ENCODE data around the gene SPECC1L. TPM values are rescaled to one million over a fixed set of nuclear protein-coding genes. Genes with fewer than 3 reads are reported as not detected.

Gene SPECC1L
- total and polyA plus RNA-seq, 2 of the 8 experiments (the other 6 are each of a cell fraction or from before 2014, with no cell fraction given) = 15.7 to 61.6 TPM

DNA sequence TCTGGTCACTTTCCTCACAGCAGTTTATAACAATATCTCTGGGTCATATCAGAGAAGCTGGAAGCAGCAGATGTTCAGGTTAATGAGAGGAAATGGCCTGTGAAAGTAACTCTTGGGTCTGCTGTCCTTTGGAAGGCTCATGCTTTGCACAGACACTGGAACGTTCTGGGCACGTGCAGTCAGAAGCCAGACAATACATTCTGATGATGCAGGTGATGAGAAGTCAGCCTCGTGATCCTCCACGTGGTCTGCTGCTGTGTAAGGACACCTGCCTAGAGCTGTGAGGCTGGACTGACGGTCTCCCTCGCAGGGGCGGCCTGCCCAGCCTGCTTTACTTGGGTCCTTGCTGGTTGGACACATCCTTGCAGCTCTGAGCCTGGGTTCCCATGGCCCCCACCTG lies 138.0 kb downstream of the SPECC1L start:
- POLR2A ChIA-PET (ENCODE audit: partially characterized antibody) = no interaction called here
- CTCF ChIA-PET (ENCODE audit: partially characterized antibody) = interaction anchor here (1.1 to 8.3 kb wide), 3 partner anchors 10 to 99 kb away, joined by 3 to 83 read pairs (median 3); no protein-coding TSS in a partner anchor
- H3K56ac ChIP-seq (replicated peaks; ENCODE audit: insufficient read length, low read depth, low read length) = no peak overlapping the region

More for the DNA sequence above, 138.0 kb downstream of the SPECC1L start:
- H3K14ac ChIP-seq (ENCODE audit: insufficient read length) = no peak overlapping the region
- H3K23me2 ChIP-seq (ENCODE audit: low read depth, low read length) = no peaks in the 10 kb centered on the region
- peaks cover 0 to 12% (median 0%) of the 10 kb centered on the region in 4 experiments; a peak in 2 of 7 replicates for H3K4me1 ChIP-seq (replicated peaks in 1 of 4; ENCODE audit: control insufficient read depth in 3 of 4, insufficient read depth in 4 of 4, low read length in 3 of 4)
- no peak overlapping the region for H4K91ac ChIP-seq (replicated peaks; ENCODE audit: insufficient read length, low read length)
- H3K27ac ChIP-seq (ENCODE audit: low read depth, low read length) = no peak overlapping the region
- H2AFZ ChIP-seq (ENCODE audit: low read length) = no peak overlapping the region
- no peak overlapping the region for H2BK15ac ChIP-seq (ENCODE audit: low read length)
- H4K5ac ChIP-seq (ENCODE audit: insufficient read length, low read depth, low read length) = no peak overlapping the region
- no peaks in the 10 kb centered on the region for H3K9me3 ChIP-seq (ENCODE audit: insufficient read depth in 2 of 2, low read depth in 1 of 2, low read length in 1 of 2)
- H2BK120ac ChIP-seq (replicated peaks; ENCODE audit: low read depth, low read length) = no peak overlapping the region
- no peaks in the 10 kb centered on the region for H3K27me3 ChIP-seq (replicated peaks in 1 of 4; ENCODE audit: control insufficient read depth in 3 of 4, extremely low read depth in 1 of 4, insufficient read depth in 3 of 4, low read length in 3 of 4)
- WGBS, 2 experiments (ENCODE audit: extremely low coverage in 1 of 2, insufficient coverage in 1 of 2, insufficient read length in 1 of 2, insufficient replicate concordance in 2 of 2, low coverage in 1 of 2, low lambda C conversion rate in 2 of 2, missing lambda C conversion rate in 1 of 2) = 96% methylated on average over 7 of the region's 7 CpGs; no CpG with 5 or more reads in 1 of the 2 experiments
- H3K79me2 ChIP-seq (ENCODE audit: control insufficient read depth in 1 of 2, insufficient read depth in 2 of 2, low read length in 2 of 2) = no peaks in the 10 kb centered on the region
- DNase-seq (ENCODE audit: low read depth in 1 of 2, low spot score in 2 of 2) = no peak
- H3K4me3 ChIP-seq (ENCODE audit: extremely low read depth in 1 of 4, insufficient read depth in 2 of 4, low read depth in 3 of 4, low read length in 4 of 4) = no peak overlapping the region
- H3K4ac ChIP-seq (replicated peaks; ENCODE audit: insufficient read length, low read depth, low read length) = no peak overlapping the region
- no peak overlapping the region for H2BK12ac ChIP-seq (ENCODE audit: low read depth, low read length)
- H3K4me2 ChIP-seq (ENCODE audit: insufficient read depth in 1 of 2, low read depth in 2 of 2, low read length in 2 of 2) = no peak overlapping the region
- no peak overlapping the region for H3K23ac ChIP-seq (ENCODE audit: insufficient read length)
- peaks cover 0 to 8% (median 0%) of the 10 kb centered on the region in 4 experiments; a peak in 4 of 8 replicates for H3K36me3 ChIP-seq (ENCODE audit: control insufficient read depth in 2 of 4, insufficient read depth in 4 of 4, low read length in 3 of 4)
- H4K8ac ChIP-seq (ENCODE audit: extremely low read depth, insufficient read depth, low read length) = no peak overlapping the region
- H3K79me1 ChIP-seq (ENCODE audit: low read depth, low read length) = no peaks in the 10 kb centered on the region
- H2BK20ac ChIP-seq (ENCODE audit: low read length) = no peak overlapping the region
- H3K18ac ChIP-seq (ENCODE audit: extremely low read depth, low read length) = no peak overlapping the region
- no peak for FAIRE-seq
- no peak overlapping the region for H3K9ac ChIP-seq (replicated peaks in 1 of 4; ENCODE audit: extremely low read depth in 1 of 4, low read depth in 3 of 4, low read length in 3 of 4)
- H2AK5ac ChIP-seq (ENCODE audit: low read depth, low read length) = no peak overlapping the region
- no peak overlapping the region for H2BK5ac ChIP-seq (ENCODE audit: low read depth, low read length)
- H4K20me1 ChIP-seq (replicated peaks in 1 of 2; ENCODE audit: control insufficient read depth in 1 of 2, insufficient read depth in 2 of 2, low read length in 2 of 2) = peaks cover 0 to 1% of the 10 kb centered on the region in 2 experiments
